Measurements from ENCODE around the gene KMT2A.

The KMT2A gene

DNA sequence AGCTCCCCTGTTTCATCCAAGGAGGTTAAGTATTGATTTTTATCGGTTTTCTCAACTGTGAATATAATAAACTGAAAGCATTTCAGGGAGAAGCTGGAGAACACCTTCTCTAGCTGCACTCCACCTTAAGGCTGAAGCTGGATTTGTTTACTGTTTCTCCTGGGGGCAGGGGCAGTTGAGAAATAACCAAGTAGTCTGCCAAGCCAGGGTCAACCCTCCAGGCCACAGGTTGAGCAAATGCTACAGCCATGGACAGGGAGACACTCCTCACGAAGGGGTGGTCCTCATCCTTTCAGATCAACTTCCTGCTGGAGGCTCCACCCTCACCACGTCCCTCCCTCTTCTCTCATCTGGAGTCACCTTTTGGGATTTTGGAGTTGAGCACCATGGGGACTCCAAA is 90.8 kb downstream of the KMT2A start, which contains the start of gene TTC36:
TTC36 (plus strand) TSS at position 366 of the 400 bp plus-strand sequence; CDS start at position 387, 21 bp downstream.
- H3K79me2 ChIP-seq (ENCODE audit: insufficient read depth, low read length), result peaks cover 12% of the 10 kb centered on the region; the same call in 1 of the 2 replicates
- TF ChIP-seq, protein P1, sequence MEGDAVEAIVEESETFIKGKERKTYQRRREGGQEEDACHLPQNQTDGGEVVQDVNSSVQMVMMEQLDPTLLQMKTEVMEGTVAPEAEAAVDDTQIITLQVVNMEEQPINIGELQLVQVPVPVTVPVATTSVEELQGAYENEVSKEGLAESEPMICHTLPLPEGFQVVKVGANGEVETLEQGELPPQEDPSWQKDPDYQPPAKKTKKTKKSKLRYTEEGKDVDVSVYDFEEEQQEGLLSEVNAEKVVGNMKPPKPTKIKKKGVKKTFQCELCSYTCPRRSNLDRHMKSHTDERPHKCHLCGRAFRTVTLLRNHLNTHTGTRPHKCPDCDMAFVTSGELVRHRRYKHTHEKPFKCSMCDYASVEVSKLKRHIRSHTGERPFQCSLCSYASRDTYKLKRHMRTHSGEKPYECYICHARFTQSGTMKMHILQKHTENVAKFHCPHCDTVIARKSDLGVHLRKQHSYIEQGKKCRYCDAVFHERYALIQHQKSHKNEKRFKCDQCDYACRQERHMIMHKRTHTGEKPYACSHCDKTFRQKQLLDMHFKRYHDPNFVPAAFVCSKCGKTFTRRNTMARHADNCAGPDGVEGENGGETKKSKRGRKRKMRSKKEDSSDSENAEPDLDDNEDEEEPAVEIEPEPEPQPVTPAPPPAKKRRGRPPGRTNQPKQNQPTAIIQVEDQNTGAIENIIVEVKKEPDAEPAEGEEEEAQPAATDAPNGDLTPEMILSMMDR (conservative IDR thresholded peaks at IDR 0.05; ENCODE audit: low read length), result no peak
- no peak for TF ChIP-seq EZH2phosphoT487 (IDR thresholded peaks at IDR 0.05; ENCODE audit: borderline replicate concordance)
- H2AFZ ChIP-seq (ENCODE audit: low read length), result no peak within 1 kb of the TSS
- no peak within 1 kb of the TSS for H3K4me3 ChIP-seq (ENCODE audit: low read length, poor library complexity, severe bottlenecking)
- no peaks in the 10 kb centered on the region for H4K20me1 ChIP-seq (ENCODE audit: insufficient read depth, low read length, poor library complexity, severe bottlenecking)
- H3K4me1 ChIP-seq (ENCODE audit: insufficient read depth, low read length, poor library complexity, severe bottlenecking), result peaks cover 21% of the 10 kb centered on the region
- H3K9me2 ChIP-seq (replicated peaks; ENCODE audit: low read depth, low read length), result no peaks in the 10 kb centered on the region
- H3K4me2 ChIP-seq (ENCODE audit: low read depth, low read length, poor library complexity, severe bottlenecking), result no peak within 1 kb of the TSS
- H3K36me3 ChIP-seq (ENCODE audit: insufficient read depth, low read length), result peaks cover 31% of the 10 kb centered on the region; the same call in 1 of the 2 replicates
- no peaks in the 10 kb centered on the region for H3K27me3 ChIP-seq (ENCODE audit: insufficient read depth, low read length, poor library complexity, severe bottlenecking)
- no peaks in the 10 kb centered on the region for H3K9me3 ChIP-seq (ENCODE audit: insufficient read depth, low read depth, low read length)
- 0 out of 2 replicates have a peak, but pooled peaks cover 3% of the 10 kb centered on the region for H3F3A ChIP-seq (ENCODE audit: low read depth)
- H3K9ac ChIP-seq (ENCODE audit: low read depth, low read length, poor library complexity, severe bottlenecking), result no peak within 1 kb of the TSS

DNA sequence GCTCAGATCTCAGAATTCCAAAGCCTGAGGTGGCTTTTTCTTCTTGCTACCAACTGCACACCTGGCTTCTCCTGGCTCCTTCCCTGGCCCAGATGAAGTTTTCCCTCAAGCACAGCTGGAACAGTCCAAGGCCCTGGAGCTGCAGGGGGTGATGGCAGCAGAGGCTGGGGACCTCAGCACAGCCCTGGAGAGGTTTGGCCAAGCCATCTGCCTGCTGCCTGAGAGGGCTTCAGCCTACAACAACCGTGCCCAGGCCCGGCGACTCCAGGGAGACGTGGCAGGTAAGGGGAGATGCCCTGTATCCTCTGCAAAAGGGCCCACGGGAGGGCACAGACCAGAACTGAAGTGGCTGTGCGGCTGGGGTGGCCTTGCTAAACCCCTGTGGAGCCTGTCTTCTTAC is 92.2 kb downstream of the KMT2A start:
- H3K36me3 ChIP-seq (ENCODE audit: insufficient read depth, low read length), result peaks cover 19% of the 10 kb centered on the region; the same call in 1 of the 2 replicates
- no peak overlapping the region for H3K4me2 ChIP-seq (ENCODE audit: low read depth, low read length, poor library complexity, severe bottlenecking)
- H3K9me2 ChIP-seq (replicated peaks; ENCODE audit: low read depth, low read length), result no peaks in the 10 kb centered on the region
- no peak overlapping the region for H3K9ac ChIP-seq (ENCODE audit: low read depth, low read length, poor library complexity, severe bottlenecking)
- no peak for TF ChIP-seq EZH2phosphoT487 (IDR thresholded peaks at IDR 0.05; ENCODE audit: borderline replicate concordance)
- TF ChIP-seq, protein P1 (conservative IDR thresholded peaks at IDR 0.05; ENCODE audit: low read length), result no peak
- no peak overlapping the region for H3K4me3 ChIP-seq (ENCODE audit: low read length, poor library complexity, severe bottlenecking)
- H3F3A ChIP-seq (ENCODE audit: low read depth), result 0 out of 2 replicates have a peak, but pooled peaks cover 3% of the 10 kb centered on the region
- H2AFZ ChIP-seq (ENCODE audit: low read length), result no peak overlapping the region
- no peaks in the 10 kb centered on the region for H3K27me3 ChIP-seq (ENCODE audit: insufficient read depth, low read length, poor library complexity, severe bottlenecking)
- no peaks in the 10 kb centered on the region for H3K9me3 ChIP-seq (ENCODE audit: insufficient read depth, low read depth, low read length)
- no peaks in the 10 kb centered on the region for H4K20me1 ChIP-seq (ENCODE audit: insufficient read depth, low read length, poor library complexity, severe bottlenecking)
- peaks cover 12% of the 10 kb centered on the region; the same call in 1 of the 2 replicates for H3K79me2 ChIP-seq (ENCODE audit: insufficient read depth, low read length)
- peaks cover 21% of the 10 kb centered on the region for H3K4me1 ChIP-seq (ENCODE audit: insufficient read depth, low read length, poor library complexity, severe bottlenecking)

DNA sequence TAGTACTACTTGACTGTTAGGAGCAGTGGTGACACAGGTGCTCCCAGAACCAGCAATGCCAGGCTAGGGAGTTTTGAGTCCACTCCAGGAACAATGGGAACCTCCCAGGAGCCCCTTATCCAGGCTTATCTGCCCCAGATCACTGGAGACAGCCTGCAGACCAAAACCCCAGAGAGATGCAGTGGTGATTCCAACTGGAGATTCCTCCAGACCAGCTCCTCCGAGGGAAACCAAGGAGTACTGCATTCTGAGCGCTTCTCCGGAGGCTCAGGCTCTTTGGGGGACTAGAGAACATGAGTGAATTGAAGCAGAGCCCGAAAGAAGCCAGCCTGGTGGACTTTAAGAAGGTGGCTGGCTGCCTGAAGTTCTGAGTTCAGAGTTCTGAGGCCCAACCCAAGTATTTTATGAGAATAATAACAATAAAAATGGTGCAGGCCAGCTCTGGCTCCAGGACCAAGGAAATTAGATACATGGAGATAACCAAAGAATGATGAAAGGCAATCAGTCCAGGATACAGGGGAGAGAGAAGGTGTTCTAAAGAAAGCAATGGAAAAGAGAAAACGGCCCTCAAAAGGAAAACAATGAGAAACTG is 93.4 kb downstream of the KMT2A start:
- Histone ChIP-seq H3K9ac (ENCODE audit: low read depth, low read length, poor library complexity, severe bottlenecking) (peak overlapping the region; percentile 63), H3K79me2 (ENCODE audit: insufficient read depth, low read length) (peaks cover 12% of the 10 kb centered on the region; the same call in 1 of the 2 replicates), H3F3A (ENCODE audit: low read depth) (0 out of 2 replicates have a peak, but pooled peaks cover 3% of the 10 kb centered on the region), H2AFZ (ENCODE audit: low read length) (peak overlapping the region; percentile 93; the same call in 1 of the 2 replicates), H4K20me1 (ENCODE audit: insufficient read depth, low read length, poor library complexity, severe bottlenecking) (no peaks in the 10 kb centered on the region), H3K36me3 (ENCODE audit: insufficient read depth, low read length) (peaks cover 7% of the 10 kb centered on the region; the same call in 1 of the 2 replicates), H3K27me3 (ENCODE audit: insufficient read depth, low read length, poor library complexity, severe bottlenecking) (no peaks in the 10 kb centered on the region), H3K4me3 (ENCODE audit: low read length, poor library complexity, severe bottlenecking) (peak overlapping the region; percentile 97), H3K4me2 (ENCODE audit: low read depth, low read length, poor library complexity, severe bottlenecking) (peak overlapping the region; percentile 81), H3K9me3 (ENCODE audit: insufficient read depth, low read depth, low read length) (no peaks in the 10 kb centered on the region), H3K9me2 (replicated peaks; ENCODE audit: low read depth, low read length) (no peaks in the 10 kb centered on the region), H3K4me1 (ENCODE audit: insufficient read depth, low read length, poor library complexity, severe bottlenecking) (peaks cover 21% of the 10 kb centered on the region)
- no peak for TF ChIP-seq EZH2phosphoT487 (IDR thresholded peaks at IDR 0.05; ENCODE audit: borderline replicate concordance)
- TF ChIP-seq, protein P1 (conservative IDR thresholded peaks at IDR 0.05; ENCODE audit: low read length), result no peak

Data from Loucy (cell line).